Sigmoid colon (tissue), 7 donors: ENCODE data around the gene CADM2. TPM values are rescaled to one million over a fixed set of nuclear protein-coding genes. Genes with fewer than 3 reads are reported as not detected.

ENCODE experiments used
- DNase-seq: peaks from one replicate; pipeline ENCODE4 v3.0.0-alpha.2; 2019
- H3K27ac ChIP-seq, 4 donors: fragments of 200-600 bp; sonication (generic); one replicate each; pipeline ENCODE4 v1.5.1; 2016 to 2019; ENCODE audit warnings: mild to moderate bottlenecking in 1 of 4
- H3K27me3 ChIP-seq, 3 donors: fragments of 200-600 bp; sonication (generic); one replicate each; pipeline ENCODE4 v1.5.1; 2019; ENCODE audit warnings: mild to moderate bottlenecking in 1 of 3
- H3K36me3 ChIP-seq, 4 donors: fragments of 200-600 bp; sonication (generic); one replicate each; pipeline ENCODE4 v1.5.1; 2016 to 2019
- H3K4me1 ChIP-seq, 4 donors: fragments of 200-600 bp; sonication (generic); one replicate each; pipeline ENCODE4 v1.5.1; 2017 to 2019
- H3K4me3 ChIP-seq, 4 donors: fragments of 200-600 bp; sonication (generic); one replicate each; pipeline ENCODE4 v1.5.1; 2017 to 2019; ENCODE audit warnings: mild to moderate bottlenecking in 2 of 4, moderate library complexity in 1 of 4
- H3K9me3 ChIP-seq, 4 donors: fragments of 200-600 bp in 3 of 4; sonication (generic) in 3 of 4; one replicate each; pipeline versions ENCODE4 v1.5.1 to v1.6.1; 2013 to 2019
- EP300 ChIP-seq, 4 donors: sonication (generic); formaldehyde crosslinking; IDR thresholded peaks; one replicate each; pipeline ENCODE4 v1.6.1; 2017; ENCODE audit warnings: antibody characterized with exemption in 4 of 4
- POLR2A ChIP-seq, 2 donors: fragments of 450-650 bp; IDR thresholded peaks; one replicate each; pipeline ENCODE4 v1.6.1; 2016; ENCODE audit warnings: antibody characterized with exemption in 2 of 2, mild to moderate bottlenecking in 2 of 2, moderate library complexity in 2 of 2
- POLR2AphosphoS5 ChIP-seq, 4 donors: sonication (generic); formaldehyde crosslinking; IDR thresholded peaks; one replicate each; pipeline ENCODE4 v1.6.1; 2017; ENCODE audit warnings: antibody characterized with exemption in 4 of 4
- WGBS, 2 donors: extraction: QIAGEN DNeasy Blood & Tissue Kit; methylation state at CpG; one replicate each; pipeline ENCODE4 v1.1.7; 2013; 5-methylcytosine and 5-hydroxymethylcytosine counted together
- intact Hi-C: fragments of 100-400 bp; cut with DNase I; formaldehyde crosslinking; loops from one replicate; pipeline ENCODE4 v1.15.1; 2023
- polyA plus RNA-seq, 3 donors: library from polyadenylated mRNA; stranded (reverse); fragments of 200-250 nt; gene quantifications; one replicate each; pipeline ENCODE4 v1.2.3, GENCODE V29; 2013
- total RNA-seq, 4 donors: library from RNA; depleted of rRNA; stranded (reverse); fragments of >200 nt; gene quantifications; one replicate each; pipeline ENCODE4 v1.1.0, GENCODE V29; 2016
- TF ChIP-seq, protein P1 (sequence below), 4 experiments: fragments of 450-650 bp in 3 of 4; fragments of 200-600 bp in 1 of 4; IDR thresholded peaks; one replicate each; pipeline ENCODE4 v1.5.1; 2016 to 2019; ENCODE audit warnings: antibody characterized with exemption in 4 of 4, mild to moderate bottlenecking in 3 of 4, moderate library complexity in 2 of 4
- donor health status: healthy with polysubstance abuse.
- donor health status: Bipolar disorder and iron deficiency.
- donor health status: healthy.

The CADM2 gene
- total and polyA plus RNA-seq, 7 donors, result 0.46 to 22.8 (median 12.8) TPM

DNA sequence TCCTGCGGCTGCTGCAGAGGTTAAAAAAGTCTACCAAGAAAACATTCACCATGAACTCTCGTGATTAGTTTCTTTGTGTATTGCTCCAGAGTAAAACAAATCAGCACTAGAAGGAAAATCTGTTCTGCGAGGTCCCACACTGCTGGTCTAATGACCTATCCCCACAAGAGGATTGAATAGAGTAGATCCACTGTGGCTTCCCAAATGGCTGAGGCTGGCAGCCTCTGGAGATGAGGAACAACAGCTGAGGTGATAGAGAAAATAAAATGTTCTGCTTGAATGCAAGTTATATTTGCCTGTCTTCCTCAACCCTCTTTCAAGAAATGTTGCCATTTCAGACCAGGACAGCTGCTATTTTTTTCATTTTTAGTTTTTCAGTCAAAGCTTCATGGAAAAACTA, 883.3 kb downstream of the CADM2 start:
- H3K36me3 ChIP-seq, result no peaks in the 10 kb centered on the region
- WGBS, 2 donors, result 78 to 86% methylated on average over 3 of the region's 3 CpGs

DNA sequence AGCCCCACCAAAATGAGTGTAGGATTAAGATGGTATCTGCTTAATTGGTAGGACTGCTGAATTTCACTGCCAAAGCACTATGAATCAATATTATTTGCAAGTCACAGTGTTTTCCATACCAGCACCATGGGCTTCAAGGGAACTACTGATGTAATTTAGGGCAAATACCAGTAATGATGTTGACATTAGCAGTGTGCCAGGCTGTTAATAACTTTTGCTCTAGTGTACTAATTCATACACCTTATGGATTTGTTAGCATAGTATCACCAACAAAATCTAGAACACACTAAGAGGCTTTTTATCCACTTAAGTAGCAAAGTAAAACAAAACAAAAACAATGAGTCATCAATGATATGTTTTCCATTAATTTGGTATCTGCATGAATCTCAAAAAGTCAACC, 888.2 kb downstream of the CADM2 start:
- Histone ChIP-seq H3K36me3 (no peaks in the 10 kb centered on the region), H3K4me1 (no peaks in the 10 kb centered on the region), H3K27ac (no peak overlapping the region), H3K9me3 (no peaks in the 10 kb centered on the region), H3K27me3 (no peaks in the 10 kb centered on the region), H3K4me3 (no peak overlapping the region)
- TF ChIP-seq POLR2A (IDR thresholded peaks at IDR 0.05), result no peak
- TF ChIP-seq POLR2AphosphoS5 (IDR thresholded peaks at IDR 0.05), result no peak
- TF ChIP-seq EP300 (IDR thresholded peaks at IDR 0.05), result no peak
- TF ChIP-seq, protein P1, sequence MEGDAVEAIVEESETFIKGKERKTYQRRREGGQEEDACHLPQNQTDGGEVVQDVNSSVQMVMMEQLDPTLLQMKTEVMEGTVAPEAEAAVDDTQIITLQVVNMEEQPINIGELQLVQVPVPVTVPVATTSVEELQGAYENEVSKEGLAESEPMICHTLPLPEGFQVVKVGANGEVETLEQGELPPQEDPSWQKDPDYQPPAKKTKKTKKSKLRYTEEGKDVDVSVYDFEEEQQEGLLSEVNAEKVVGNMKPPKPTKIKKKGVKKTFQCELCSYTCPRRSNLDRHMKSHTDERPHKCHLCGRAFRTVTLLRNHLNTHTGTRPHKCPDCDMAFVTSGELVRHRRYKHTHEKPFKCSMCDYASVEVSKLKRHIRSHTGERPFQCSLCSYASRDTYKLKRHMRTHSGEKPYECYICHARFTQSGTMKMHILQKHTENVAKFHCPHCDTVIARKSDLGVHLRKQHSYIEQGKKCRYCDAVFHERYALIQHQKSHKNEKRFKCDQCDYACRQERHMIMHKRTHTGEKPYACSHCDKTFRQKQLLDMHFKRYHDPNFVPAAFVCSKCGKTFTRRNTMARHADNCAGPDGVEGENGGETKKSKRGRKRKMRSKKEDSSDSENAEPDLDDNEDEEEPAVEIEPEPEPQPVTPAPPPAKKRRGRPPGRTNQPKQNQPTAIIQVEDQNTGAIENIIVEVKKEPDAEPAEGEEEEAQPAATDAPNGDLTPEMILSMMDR (IDR thresholded peaks at IDR 0.05), result no peak
- intact Hi-C loops, result no loop called here
- no peak for DNase-seq

More for the DNA sequence above, 883.3 kb downstream of the CADM2 start:
- Histone ChIP-seq H3K27ac (no peak overlapping the region), H3K27me3 (no peaks in the 10 kb centered on the region), H3K4me3 (no peak overlapping the region), H3K9me3 (no peaks in the 10 kb centered on the region), H3K4me1 (no peaks in the 10 kb centered on the region)
- intact Hi-C loops, result no loop called here
- DNase-seq, result no peak
- TF ChIP-seq POLR2AphosphoS5 (IDR thresholded peaks at IDR 0.05) (no peak), EP300 (IDR thresholded peaks at IDR 0.05) (no peak), POLR2A (IDR thresholded peaks at IDR 0.05) (no peak)
- TF ChIP-seq, protein P1 (IDR thresholded peaks at IDR 0.05), result no peak

DNA sequence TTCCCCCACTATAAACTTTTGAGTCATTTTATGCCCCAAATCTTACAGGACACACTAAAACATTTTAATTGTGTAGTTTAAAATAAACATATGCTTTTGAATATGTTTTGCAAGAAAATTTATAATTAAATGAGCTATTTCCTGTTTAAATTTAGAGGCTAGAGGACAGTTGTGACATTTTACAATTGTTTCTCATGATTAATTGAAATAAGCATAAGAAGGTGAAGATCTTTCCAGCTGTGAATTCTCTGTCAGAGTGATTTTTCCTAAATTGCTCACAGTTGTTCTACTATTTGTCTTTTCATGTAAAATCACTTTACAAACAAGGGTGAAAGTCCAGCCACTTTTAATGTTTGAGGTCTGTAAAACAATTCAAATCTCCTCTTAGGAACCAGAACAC, 892.3 kb downstream of the CADM2 start:
- H3K9me3 ChIP-seq, result no peaks in the 10 kb centered on the region
- H3K27me3 ChIP-seq, result no peaks in the 10 kb centered on the region
- intact Hi-C loops, result no loop called here
- no peaks in the 10 kb centered on the region for H3K4me1 ChIP-seq
- no peak overlapping the region for H3K4me3 ChIP-seq
- DNase-seq, result no peak
- no peaks in the 10 kb centered on the region for H3K36me3 ChIP-seq
- H3K27ac ChIP-seq, result no peak overlapping the region
- no peak for TF ChIP-seq POLR2A (IDR thresholded peaks at IDR 0.05)
- TF ChIP-seq, protein P1 (IDR thresholded peaks at IDR 0.05), result no peak
- no peak for TF ChIP-seq EP300 (IDR thresholded peaks at IDR 0.05)
- no peak for TF ChIP-seq POLR2AphosphoS5 (IDR thresholded peaks at IDR 0.05)

DNA sequence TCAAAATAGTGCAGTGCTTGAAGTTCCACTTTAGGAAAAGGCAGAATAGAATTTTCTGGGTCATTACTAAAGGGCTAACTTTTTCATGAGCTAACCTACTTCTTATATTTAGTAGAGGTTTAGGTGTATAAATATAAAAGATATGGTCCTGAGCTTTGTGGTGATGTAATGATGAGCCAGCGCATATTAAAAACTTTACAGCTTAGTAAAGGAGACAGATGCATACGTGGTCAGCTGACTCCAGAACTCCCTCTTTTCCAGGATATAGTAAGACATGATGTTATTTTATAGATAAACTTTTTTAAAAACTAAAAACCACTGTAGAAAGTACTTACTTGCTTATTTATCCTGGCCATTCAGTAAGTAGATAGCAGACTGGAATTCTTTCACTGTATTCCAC, 895.0 kb downstream of the CADM2 start:
- H3K4me1 ChIP-seq, result no peaks in the 10 kb centered on the region
- no peaks in the 10 kb centered on the region for H3K36me3 ChIP-seq
- H3K4me3 ChIP-seq, result no peak overlapping the region
- TF ChIP-seq POLR2A (IDR thresholded peaks at IDR 0.05), result no peak
- TF ChIP-seq EP300 (IDR thresholded peaks at IDR 0.05), result no peak
- TF ChIP-seq POLR2AphosphoS5 (IDR thresholded peaks at IDR 0.05), result no peak
- TF ChIP-seq, protein P1 (IDR thresholded peaks at IDR 0.05), result no peak
- DNase-seq, result no peak
- H3K9me3 ChIP-seq, result no peaks in the 10 kb centered on the region
- no peak overlapping the region for H3K27ac ChIP-seq
- intact Hi-C loops, result no loop called here
- 71 to 85% methylated on average over 2 of the region's 2 CpGs for WGBS, 2 donors
- H3K27me3 ChIP-seq, result no peaks in the 10 kb centered on the region

DNA sequence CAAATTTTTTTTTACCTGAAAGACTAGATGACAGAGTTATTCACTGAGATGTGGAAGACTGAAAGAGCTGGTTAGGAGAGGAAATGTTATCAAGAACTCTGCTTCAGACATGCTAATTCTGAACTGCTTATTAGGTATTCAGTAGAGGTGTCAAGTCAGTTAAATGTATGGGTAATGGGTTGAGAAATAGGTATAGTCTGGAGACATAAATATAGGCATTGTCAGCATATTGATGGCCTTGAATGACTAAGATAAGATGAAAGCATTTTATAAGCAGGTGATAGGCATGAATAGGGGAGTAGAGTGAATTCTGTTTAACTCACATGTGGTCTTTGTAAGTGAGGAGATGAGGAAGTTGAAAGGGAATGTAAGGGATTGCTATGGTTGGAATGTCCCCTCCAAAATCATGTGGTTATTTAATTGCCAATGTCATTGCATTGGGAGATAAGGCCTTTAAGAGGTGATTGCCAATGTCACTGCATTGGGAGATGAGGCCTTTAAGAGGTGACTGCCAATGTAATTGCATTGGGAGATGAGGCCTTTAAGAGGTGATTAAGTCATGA, 904.2 kb downstream of the CADM2 start:
- TF ChIP-seq POLR2AphosphoS5 (IDR thresholded peaks at IDR 0.05) (no peak), POLR2A (IDR thresholded peaks at IDR 0.05) (no peak), EP300 (IDR thresholded peaks at IDR 0.05) (no peak)
- TF ChIP-seq, protein P1 (IDR thresholded peaks at IDR 0.05), result no peak
- DNase-seq, result no peak
- Histone ChIP-seq H3K36me3 (no peaks in the 10 kb centered on the region), H3K4me1 (peaks cover 0 to 10% (median 0%) of the 10 kb centered on the region in 4 donors), H3K27ac (no peak overlapping the region), H3K27me3 (no peaks in the 10 kb centered on the region), H3K9me3 (no peaks in the 10 kb centered on the region), H3K4me3 (no peak overlapping the region)
- intact Hi-C loops, result no loop called here
